Skeletal muscle cell (primary cell): ENCODE results near the gene DAB2IP.
A peak's percentile ranks its signal among the peaks of the same experiment; 100 is the strongest.
"Not testable (repeated sequence)": the region's sequence is repeated elsewhere in the genome, so short reads cannot be mapped to it uniquely, and the experiment has no call there.

Experiments used
- DNase-seq: peaks from one replicate; pipeline ENCODE4 v3.0.0-alpha.2; 2010; ENCODE audit warnings: low read depth
- H3K4me3 ChIP-seq: 2 replicates; pipeline ENCODE4 v1.5.1; 2011; ENCODE audit warnings: low read depth, mild to moderate bottlenecking, control low read depth, low read length, moderate library complexity

Gene DAB2IP

GRCh38 chr9:121640076-121640475 is 11.4 kb upstream of the DAB2IP start:
- H3K4me3 ChIP-seq = no peak overlapping the region
- no peak for DNase-seq

- H3K4me3 ChIP-seq = no peak overlapping the region
- DNase-seq = no peak
Observed at GRCh38 chr9:121640491-121641223, 10.8 kb upstream of the DAB2IP start.

GRCh38 chr9:121641224-121641611 is 10.2 kb upstream of the DAB2IP start:
- no peak overlapping the region for H3K4me3 ChIP-seq
- DNase-seq = no peak

- H3K4me3 ChIP-seq = no peak overlapping the region
- no peak for DNase-seq
Observed at GRCh38 chr9:121642758-121643157, 8.7 kb upstream of the DAB2IP start.

GRCh38 chr9:121643473-121643872 is 8.0 kb upstream of the DAB2IP start:
- H3K4me3 ChIP-seq = no peak overlapping the region
- DNase-seq = no peak

GRCh38 chr9:121644040-121644439 is 7.4 kb upstream of the DAB2IP start:
- not testable (repeated sequence) for DNase-seq, H3K4me3 ChIP-seq

- H3K4me3 ChIP-seq = no peak overlapping the region
- DNase-seq = no peak
Observed at GRCh38 chr9:121645003-121645402, 6.4 kb upstream of the DAB2IP start.

- H3K4me3 ChIP-seq = no peak overlapping the region
- DNase-seq = no peak
Observed at GRCh38 chr9:121645853-121646807, 5.3 kb upstream of the DAB2IP start.

GRCh38 chr9:121646992-121647391 is 4.4 kb upstream of the DAB2IP start:
- no peak overlapping the region for H3K4me3 ChIP-seq
- DNase-seq = no peak

GRCh38 chr9:121648172-121648571 is 3.3 kb upstream of the DAB2IP start:
- DNase-seq = no peak

GRCh38 chr9:121648799-121649198 is 2.6 kb upstream of the DAB2IP start:
- H3K4me3 ChIP-seq = no peak overlapping the region
- no peak for DNase-seq

More at GRCh38 chr9:121648172-121648571, 3.3 kb upstream of the DAB2IP start:
- H3K4me3 ChIP-seq = no peak overlapping the region

- DNase-seq = no peak
- no peak overlapping the region for H3K4me3 ChIP-seq
Observed at GRCh38 chr9:121649476-121650216, 1.8 kb upstream of the DAB2IP start.

- H3K4me3 ChIP-seq = no peak overlapping the region
- DNase-seq = no peak
Observed at GRCh38 chr9:121650217-121651007, 1.0 kb upstream of the DAB2IP start.

GRCh38 chr9:121651008-121651294 is 483 bp upstream of the DAB2IP start:
- DNase-seq = no peak
- H3K4me3 ChIP-seq = peak overlapping the region; percentile 53

GRCh38 chr9:121652021-121652837 is 795 bp downstream of the DAB2IP start:
- peak overlapping the region; percentile 53 for H3K4me3 ChIP-seq
- no peak for DNase-seq

- no peak overlapping the region for H3K4me3 ChIP-seq
- no peak for DNase-seq
Observed at GRCh38 chr9:121652838-121653231, 1.4 kb downstream of the DAB2IP start.

- DNase-seq = no peak
- no peak overlapping the region for H3K4me3 ChIP-seq
Observed at GRCh38 chr9:121654499-121655140, 3.2 kb downstream of the DAB2IP start.

- no peak overlapping the region for H3K4me3 ChIP-seq
- no peak for DNase-seq
Observed at GRCh38 chr9:121655231-121655755, 3.9 kb downstream of the DAB2IP start.
